ENCODE results near the gene FGF3. TPM values are rescaled to one million over a fixed set of nuclear protein-coding genes. Genes with fewer than 3 reads are reported as not detected.

The FGF3 gene
- total and polyA plus RNA-seq, 10 of the 15 experiments (the other 5 are each of a cell fraction or from before 2014, with no cell fraction given) = not detected

- CTCF ChIA-PET = no interaction called here
- intact Hi-C loops (cut with micrococcal nuclease; ENCODE audit: unreplicated experiment) = no loop called here
- TF ChIP-seq ASH2L (IDR thresholded peaks at IDR 0.05; ENCODE audit: borderline replicate concordance, low read depth) (no peak), BMI1 (IDR thresholded peaks at IDR 0.05; ENCODE audit: borderline replicate concordance) (no peak), TCF7 (IDR thresholded peaks at IDR 0.05; ENCODE audit: borderline replicate concordance) (no peak), PBX3 (IDR thresholded peaks at IDR 0.05; ENCODE audit: insufficient replicate concordance, low read depth, low read length) (no peak), HDGF (IDR thresholded peaks at IDR 0.05) (no peak), BRCA1 (IDR thresholded peaks at IDR 0.05; ENCODE audit: low read depth, low read length) (no peak), STAT3 (IDR thresholded peaks at IDR 0.05; ENCODE audit: low read depth, low read length) (no peak), CUX1 (IDR thresholded peaks at IDR 0.05; ENCODE audit: insufficient replicate concordance, low read depth, low read length) (no peak), SKIL (IDR thresholded peaks at IDR 0.05; ENCODE audit: low read depth, poor library complexity, severe bottlenecking) (no peak), CHD4 (IDR thresholded peaks at IDR 0.05) (no peak), ZSCAN29 (IDR thresholded peaks at IDR 0.05) (no peak), SUPT20H (IDR thresholded peaks at IDR 0.05; ENCODE audit: borderline replicate concordance, control insufficient read depth, low read depth, low read length) (no peak), IKZF1 (conservative IDR thresholded peaks at IDR 0.05) (no peak), SP1 (IDR thresholded peaks at IDR 0.05; ENCODE audit: low read depth, low read length) (no peak), EZH2 (IDR thresholded peaks at IDR 0.05; ENCODE audit: borderline replicate concordance, control insufficient read depth, low read depth, low read length) (no peak)
These were observed 12.0 kb downstream of the FGF3 start for GRCh38 chr11:69807106-69807815.

More at GRCh38 chr11:69807106-69807815, 12.0 kb downstream of the FGF3 start:
- Histone ChIP-seq H3K4me1 (ENCODE audit: control insufficient read depth, insufficient read depth, low read length) (no peaks in the 10 kb centered on the region), H3K36me3 (ENCODE audit: control insufficient read depth in 2 of 2, insufficient read depth in 2 of 2, low read length in 1 of 2) (no peaks in the 10 kb centered on the region), H3K9me3 (replicated peaks; ENCODE audit: control insufficient read depth, insufficient read depth, low read length) (no peaks in the 10 kb centered on the region), H2AFZ (ENCODE audit: control insufficient read depth, low read depth, low read length) (no peak overlapping the region), H3K79me2 (ENCODE audit: control insufficient read depth, insufficient read depth, low read length) (no peaks in the 10 kb centered on the region), H3K27me3 (replicated peaks in 1 of 2; ENCODE audit: control insufficient read depth in 2 of 2, insufficient read depth in 2 of 2, low read length in 1 of 2) (peaks cover 0 to 2% of the 10 kb centered on the region in 2 experiments; a peak in 2 of 4 replicates), H3K9ac (ENCODE audit: control insufficient read depth, insufficient read depth, low read length) (no peak overlapping the region), H4K20me1 (ENCODE audit: control insufficient read depth, insufficient read depth) (no peaks in the 10 kb centered on the region), H3K4me2 (ENCODE audit: control insufficient read depth, insufficient read depth) (no peak overlapping the region), H3K27ac (ENCODE audit: control insufficient read depth, insufficient read depth) (no peak overlapping the region), H3K4me3 (no peak overlapping the region)
- FAIRE-seq (no peak), DNase-seq (ENCODE audit: low read depth, low spot score) (no peak), ATAC-seq (no peak)
- in situ Hi-C loops (cut with MboI) = no loop called here
- RAD21 ChIA-PET (ENCODE audit: unreplicated experiment) = no interaction called here
- no TSS peak for BruUV-seq (replicated peaks)
- WGBS (ENCODE audit: insufficient coverage, insufficient replicate concordance, low lambda C conversion rate, missing lambda C conversion rate) = 57% methylated on average over 9 of the region's 9 CpGs
- POLR2A ChIA-PET = no interaction called here
- SMC1A ChIA-PET (ENCODE audit: uncharacterized antibody, unreplicated experiment) = no interaction called here
